GM23248 (cell line): ENCODE measurements around the gene HORMAD1.

ENCODE experiments used
- EZH2 ChIP-seq: fragments of 200-600 bp; sonication (generic); IDR thresholded peaks from 2 replicates; pipeline ENCODE4 v1.6.1; 2018; ENCODE audit warnings: antibody characterized with exemption, mild to moderate bottlenecking; ENCODE audit not compliant: insufficient read depth, poor library complexity, severe bottlenecking
- EZH2phosphoT487 ChIP-seq: fragments of 200-600 bp; sonication (generic); IDR thresholded peaks from 2 replicates; pipeline ENCODE4 v1.6.1; 2018; ENCODE audit warnings: antibody characterized with exemption, moderate library complexity, mild to moderate bottlenecking, low read depth; ENCODE audit not compliant: insufficient read depth

- TF ChIP-seq EZH2 (no peak), EZH2phosphoT487 (no peak)
These were observed 42.3 kb upstream of the HORMAD1 start for GRCh38 chr1:150763018-150763417.
